ENCODE measurements around the gene SLF2. TPM values are rescaled to one million over a fixed set of nuclear protein-coding genes. Genes with fewer than 3 reads are reported as not detected.

Gene SLF2
- total RNA-seq, 1 experiment from 2014 or later = 23.1 TPM

- H3K27ac Mint-ChIP-seq = no peak overlapping the region
- H3K23me2 ChIP-seq (ENCODE audit: insufficient read length, low read depth, low read length, poor library complexity, severe bottlenecking) = no peaks in the 10 kb centered on the region
- H3T11ph ChIP-seq (ENCODE audit: low read length) = no peak overlapping the region
- H3K27me3 ChIP-seq (ENCODE audit: insufficient read depth, low read length) = no peaks in the 10 kb centered on the region
- no peak overlapping the region for H4K91ac ChIP-seq (ENCODE audit: insufficient read length, low read depth, low read length)
- no peak overlapping the region for H3K4ac ChIP-seq (ENCODE audit: low read depth, low read length)
- H3K9me3 Mint-ChIP-seq = no peaks in the 10 kb centered on the region
- no peak overlapping the region for H3K9ac ChIP-seq (ENCODE audit: extremely low read depth, insufficient read length, low read length)
- no peak overlapping the region for H2AK5ac ChIP-seq (ENCODE audit: insufficient read length, low read length)
- H2BK15ac ChIP-seq (ENCODE audit: low read depth, low read length) = no peak overlapping the region
- no peak overlapping the region for H2BK12ac ChIP-seq (ENCODE audit: insufficient read length, low read depth, low read length)
- no peak for DNase-seq
- no peaks in the 10 kb centered on the region for H3K27me3 Mint-ChIP-seq (ENCODE audit: low read depth)
- no peak overlapping the region for H3K56ac ChIP-seq (ENCODE audit: insufficient read length, low read depth, low read length)
- H2BK120ac ChIP-seq (ENCODE audit: low read depth, low read length, poor library complexity, severe bottlenecking) = no peak overlapping the region
- H3K4me1 ChIP-seq (ENCODE audit: insufficient read depth, low read length) = no peaks in the 10 kb centered on the region
- no peaks in the 10 kb centered on the region for H3K79me2 ChIP-seq (ENCODE audit: insufficient read depth, low read length)
- H3K4me1 Mint-ChIP-seq = no peaks in the 10 kb centered on the region
- H3K27ac ChIP-seq (ENCODE audit: insufficient read length, low read depth, low read length) = no peak overlapping the region
- no peaks in the 10 kb centered on the region for H4K20me1 ChIP-seq (ENCODE audit: control insufficient read depth, insufficient read depth, insufficient read length)
- no peak overlapping the region for H4K8ac ChIP-seq (replicated peaks; ENCODE audit: insufficient read length, low read depth, low read length)
- H3K9me3 ChIP-seq (ENCODE audit: control insufficient read depth, low read depth, low read length) = no peaks in the 10 kb centered on the region
- no peak overlapping the region for H2AFZ ChIP-seq (ENCODE audit: low read length)
- TF ChIP-seq CTCF (conservative IDR thresholded peaks at IDR 0.05) = no peak
- H3K18ac ChIP-seq (ENCODE audit: insufficient read length, low read depth, low read length) = no peak overlapping the region
- no peak overlapping the region for H3K14ac ChIP-seq (ENCODE audit: insufficient read depth, low read length)
- no peak overlapping the region for H3K4me2 ChIP-seq (ENCODE audit: insufficient read depth, insufficient read length, low read length)
- no peak overlapping the region for H3K23ac ChIP-seq (ENCODE audit: insufficient read length, low read depth, low read length)
- no CpG with 5 or more reads among the region's 5 CpGs for whole genome bisulfite sequencing (ENCODE audit: extremely low coverage, insufficient read length, low lambda C conversion rate)
- no peak overlapping the region for H4K5ac ChIP-seq (ENCODE audit: insufficient read length, low read depth, low read length)
- H3K79me1 ChIP-seq (ENCODE audit: insufficient read depth, low read depth, low read length, poor library complexity, severe bottlenecking) = peaks cover under 1% of the 10 kb centered on the region
- H3K36me3 Mint-ChIP-seq (ENCODE audit: insufficient read depth in 1 of 3, low read depth in 3 of 3) = peaks cover 8 to 55% (median 49%) of the 10 kb centered on the region in 3 experiments; a peak in 6 of 7 replicates
- no peak overlapping the region for H3K4me3 Mint-ChIP-seq
- no peak overlapping the region for H2BK5ac ChIP-seq (ENCODE audit: insufficient read length, low read length)
- no peak overlapping the region for H2BK20ac ChIP-seq (ENCODE audit: low read depth, low read length, poor library complexity, severe bottlenecking)
These were observed 14.5 kb downstream of the SLF2 start for GRCh38 chr10:100927266-100927665.

Data from H9 (cell line).